HG02970 (cell line): ENCODE measurements around the gene INTS4.
"Not testable (repeated sequence)": the region's sequence is repeated elsewhere in the genome, so short reads cannot be mapped to it uniquely, and the experiment has no call there.

ENCODE experiments used
- ATAC-seq: cut with Tn5 transposase; IDR thresholded peaks from one replicate; pipeline ENCODE4 v1.9.1; 2021; ENCODE audit warnings: mild to moderate bottlenecking, moderate library complexity, moderate number of reproducible peaks; ENCODE audit not compliant: unreplicated experiment, low FRiP score

The INTS4 gene

GRCh38 chr11:78023426-78023825, 29.0 kb upstream of the INTS4 start:
- ATAC-seq = no peak

GRCh38 chr11:78022397-78023396, 28.2 kb upstream of the INTS4 start, which contains the start of gene KCTD14:
TSS of gene KCTD14 (minus strand) at chr11:78023276. CDS start at chr11:78023249, 27 bp downstream.
- ATAC-seq = no peak

GRCh38 chr11:78021611-78022010, 27.1 kb upstream of the INTS4 start:
- no peak for ATAC-seq

- ATAC-seq = no peak
Measured at GRCh38 chr11:78020246-78020645, 25.8 kb upstream of the INTS4 start.

- no peak for ATAC-seq
Measured at GRCh38 chr11:78019808-78020207, 25.3 kb upstream of the INTS4 start.

GRCh38 chr11:78015878-78016277, 21.4 kb upstream of the INTS4 start:
- ATAC-seq = no peak

GRCh38 chr11:78014937-78015520, 20.6 kb upstream of the INTS4 start:
- ATAC-seq = not testable (repeated sequence)

GRCh38 chr11:78011301-78011700, 16.8 kb upstream of the INTS4 start:
- ATAC-seq = no peak

GRCh38 chr11:78010755-78011154, 16.3 kb upstream of the INTS4 start:
- ATAC-seq = no peak

GRCh38 chr11:78010304-78010703, 15.8 kb upstream of the INTS4 start:
- ATAC-seq = no peak

- no peak for ATAC-seq
Measured at GRCh38 chr11:78009062-78009461, 14.6 kb upstream of the INTS4 start.

- ATAC-seq = no peak
Measured at GRCh38 chr11:78000193-78000592, 5.7 kb upstream of the INTS4 start.

- ATAC-seq = no peak
Measured at GRCh38 chr11:77999446-78000030, 5.1 kb upstream of the INTS4 start.

- no peak for ATAC-seq
Measured at GRCh38 chr11:77993902-77994301, 566 bp downstream of the INTS4 start.

- ATAC-seq = no peak
Measured at GRCh38 chr11:77990981-77991380, 3.5 kb downstream of the INTS4 start.

- ATAC-seq = not testable (repeated sequence)
Measured at GRCh38 chr11:77986456-77986855, 8.0 kb downstream of the INTS4 start.

GRCh38 chr11:77981346-77981947, 13.0 kb downstream of the INTS4 start:
- no peak for ATAC-seq

- no peak for ATAC-seq
Measured at GRCh38 chr11:77968337-77968736, 26.1 kb downstream of the INTS4 start.

GRCh38 chr11:77967753-77968152, 26.7 kb downstream of the INTS4 start:
- no peak for ATAC-seq

GRCh38 chr11:77967121-77967520, 27.3 kb downstream of the INTS4 start:
- no peak for ATAC-seq

- ATAC-seq = no peak
Measured at GRCh38 chr11:77966338-77966737, 28.1 kb downstream of the INTS4 start.
